Gastrocnemius medialis (tissue), 4 donors: ENCODE results near the gene CCDC80.

Experiments
- POLR2A ChIP-seq, 2 donors: fragments of 450-650 bp; IDR thresholded peaks; one replicate each; pipeline ENCODE4 v1.6.1; 2017; ENCODE audit warnings: antibody characterized with exemption in 2 of 2, mild to moderate bottlenecking in 2 of 2, moderate library complexity in 2 of 2
- TF ChIP-seq, protein P1 (sequence below), 5 experiments: fragments of 450-650 bp in 3 of 5; fragments of 200-600 bp in 2 of 5; sonication (generic) in 2 of 5; IDR thresholded peaks in 4 of 5; conservative IDR thresholded peaks in 1 of 5; 1 replicate in 4 of 5; 2 replicates in 1 of 5; pipeline ENCODE4 v1.5.1; 2016 to 2019; ENCODE audit warnings: antibody characterized with exemption in 5 of 5, mild to moderate bottlenecking in 3 of 5, moderate library complexity in 3 of 5

DNA sequence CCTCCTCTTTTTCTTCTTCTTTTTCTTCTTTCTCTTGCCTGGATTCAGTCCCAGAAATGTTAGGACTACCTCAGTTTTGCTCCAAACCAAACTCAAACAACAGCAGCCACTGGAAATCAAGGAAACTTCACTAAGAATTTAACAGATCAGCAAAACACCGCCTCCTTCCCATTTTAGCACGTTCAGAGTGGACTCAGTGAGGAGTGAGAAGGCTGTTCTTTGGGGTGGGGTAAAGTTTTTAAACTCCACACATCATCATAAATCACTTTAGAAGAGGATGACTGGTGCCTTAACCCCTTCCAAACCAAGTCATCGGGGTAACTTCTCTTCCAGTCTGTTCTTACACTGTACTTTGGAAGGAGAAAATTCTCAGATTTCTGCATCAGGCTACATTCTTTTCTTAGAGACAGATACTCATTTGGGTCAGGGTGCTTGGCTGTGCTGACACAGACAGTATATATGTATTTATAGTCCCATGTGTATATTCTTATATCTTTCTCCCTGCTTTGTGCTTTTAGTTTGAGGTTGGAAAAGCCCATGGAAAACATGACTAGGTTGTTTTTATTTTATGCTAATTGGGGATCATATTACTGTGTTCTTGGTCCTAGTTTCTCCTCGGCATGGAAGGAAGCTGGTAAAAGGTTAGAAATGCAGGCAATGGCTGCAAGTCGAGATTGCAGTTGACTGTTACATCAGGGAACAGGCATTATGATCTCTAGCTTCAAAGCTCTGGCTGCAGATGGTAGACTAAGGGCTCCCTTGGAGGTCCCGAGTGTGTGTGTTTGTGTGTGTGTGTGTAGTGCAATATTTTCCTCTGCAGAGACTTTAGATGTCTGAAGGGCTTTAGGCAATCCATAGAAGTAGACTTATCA, at the start of gene CCDC80:
- TF ChIP-seq, protein P1, sequence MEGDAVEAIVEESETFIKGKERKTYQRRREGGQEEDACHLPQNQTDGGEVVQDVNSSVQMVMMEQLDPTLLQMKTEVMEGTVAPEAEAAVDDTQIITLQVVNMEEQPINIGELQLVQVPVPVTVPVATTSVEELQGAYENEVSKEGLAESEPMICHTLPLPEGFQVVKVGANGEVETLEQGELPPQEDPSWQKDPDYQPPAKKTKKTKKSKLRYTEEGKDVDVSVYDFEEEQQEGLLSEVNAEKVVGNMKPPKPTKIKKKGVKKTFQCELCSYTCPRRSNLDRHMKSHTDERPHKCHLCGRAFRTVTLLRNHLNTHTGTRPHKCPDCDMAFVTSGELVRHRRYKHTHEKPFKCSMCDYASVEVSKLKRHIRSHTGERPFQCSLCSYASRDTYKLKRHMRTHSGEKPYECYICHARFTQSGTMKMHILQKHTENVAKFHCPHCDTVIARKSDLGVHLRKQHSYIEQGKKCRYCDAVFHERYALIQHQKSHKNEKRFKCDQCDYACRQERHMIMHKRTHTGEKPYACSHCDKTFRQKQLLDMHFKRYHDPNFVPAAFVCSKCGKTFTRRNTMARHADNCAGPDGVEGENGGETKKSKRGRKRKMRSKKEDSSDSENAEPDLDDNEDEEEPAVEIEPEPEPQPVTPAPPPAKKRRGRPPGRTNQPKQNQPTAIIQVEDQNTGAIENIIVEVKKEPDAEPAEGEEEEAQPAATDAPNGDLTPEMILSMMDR (IDR thresholded peaks at IDR 0.05 in 4 of 5, conservative IDR thresholded peaks at IDR 0.05 in 1 of 5) = no peak
- TF ChIP-seq POLR2A (IDR thresholded peaks at IDR 0.05) = peak; percentile 39 to 45
